HepG2 (cell line): ENCODE results near the gene ARMH4. TPM values are rescaled to one million over a fixed set of nuclear protein-coding genes. Genes with fewer than 3 reads are reported as not detected.
A peak's percentile ranks its signal among the peaks of the same experiment; 100 is the strongest.

Source experiments
- THAP11 ChIP-seq: IDR thresholded peaks from 2 replicates; pipeline ENCODE4 v1.6.1; 2016; ENCODE audit warnings: missing biosample characterization, missing genetic modification reagents
- ZBTB20 ChIP-seq: sonication (generic); formaldehyde crosslinking; IDR thresholded peaks from 2 replicates; pipeline ENCODE4 v1.8.1; 2023; ENCODE audit warnings: missing genetic modification reagents, low read depth, mild to moderate bottlenecking, borderline replicate concordance
- ZFAT ChIP-seq: sonication (generic); formaldehyde crosslinking; conservative IDR thresholded peaks from 2 replicates; pipeline ENCODE4 v1.8.1; 2023; ENCODE audit warnings: missing genetic modification reagents, inconsistent platforms
- ZNF574 ChIP-seq: sonication (generic); formaldehyde crosslinking; IDR thresholded peaks from 2 replicates; pipeline ENCODE4 v1.4.0; 2020; ENCODE audit warnings: missing genetic modification reagents
- polyA plus RNA-seq, 8 experiments: library from polyadenylated mRNA; depleted of rRNA in 3 of 8; stranded (reverse) in 7 of 8; unstranded in 1 of 8; fragments of >200 nt; fragmentation: Illumina TruSeq in 4 of 8; extraction: Trizol in 4 of 8; gene quantifications; 2 replicates each; pipeline versions ENCODE4 v1.2.1 to v1.2.3, GENCODE V29; 2011 to 2016; ENCODE audit warnings: low read depth in 4 of 8, missing spikeins in 1 of 8, mixed read lengths in 1 of 8; ENCODE audit not compliant: insufficient read depth in 1 of 8
- total RNA-seq, 5 experiments: library from RNA; depleted of rRNA; stranded (reverse); fragments of >200 nt; fragmentation: Illumina TruSeq; extraction: Trizol; gene quantifications; 2 replicates each; pipeline ENCODE4 v1.2.3, GENCODE V29; 2016; ENCODE audit warnings: low read depth in 1 of 5
- TF ChIP-seq, protein P1 (sequence below): sonication (generic); formaldehyde crosslinking; IDR thresholded peaks from 2 replicates; pipeline ENCODE4 v1.5.1; 2020; ENCODE audit warnings: mild to moderate bottlenecking, missing genetic modification reagents, borderline replicate concordance
- TF ChIP-seq, protein P2 (sequence below): IDR thresholded peaks from 2 replicates; pipeline ENCODE4 v1.6.1; 2016; ENCODE audit warnings: low read depth, missing genetic modification reagents, missing compliant biosample characterization
- TF ChIP-seq, protein P3 (sequence below): sonication (generic); formaldehyde crosslinking; IDR thresholded peaks from 2 replicates; pipeline ENCODE4 v1.8.1; 2023; ENCODE audit warnings: mild to moderate bottlenecking, missing genetic modification reagents, borderline replicate concordance
- TF ChIP-seq, protein P4 (sequence below): sonication (generic); formaldehyde crosslinking; IDR thresholded peaks from 2 replicates; pipeline ENCODE4 v1.5.1; 2020; ENCODE audit warnings: missing genetic modification reagents, mild to moderate bottlenecking, borderline replicate concordance

The ARMH4 gene
- total and polyA plus RNA-seq, 2 of the 13 experiments (the other 11 are each of a cell fraction or from before 2014, with no cell fraction given), result 0.02 to 0.18 TPM

DNA sequence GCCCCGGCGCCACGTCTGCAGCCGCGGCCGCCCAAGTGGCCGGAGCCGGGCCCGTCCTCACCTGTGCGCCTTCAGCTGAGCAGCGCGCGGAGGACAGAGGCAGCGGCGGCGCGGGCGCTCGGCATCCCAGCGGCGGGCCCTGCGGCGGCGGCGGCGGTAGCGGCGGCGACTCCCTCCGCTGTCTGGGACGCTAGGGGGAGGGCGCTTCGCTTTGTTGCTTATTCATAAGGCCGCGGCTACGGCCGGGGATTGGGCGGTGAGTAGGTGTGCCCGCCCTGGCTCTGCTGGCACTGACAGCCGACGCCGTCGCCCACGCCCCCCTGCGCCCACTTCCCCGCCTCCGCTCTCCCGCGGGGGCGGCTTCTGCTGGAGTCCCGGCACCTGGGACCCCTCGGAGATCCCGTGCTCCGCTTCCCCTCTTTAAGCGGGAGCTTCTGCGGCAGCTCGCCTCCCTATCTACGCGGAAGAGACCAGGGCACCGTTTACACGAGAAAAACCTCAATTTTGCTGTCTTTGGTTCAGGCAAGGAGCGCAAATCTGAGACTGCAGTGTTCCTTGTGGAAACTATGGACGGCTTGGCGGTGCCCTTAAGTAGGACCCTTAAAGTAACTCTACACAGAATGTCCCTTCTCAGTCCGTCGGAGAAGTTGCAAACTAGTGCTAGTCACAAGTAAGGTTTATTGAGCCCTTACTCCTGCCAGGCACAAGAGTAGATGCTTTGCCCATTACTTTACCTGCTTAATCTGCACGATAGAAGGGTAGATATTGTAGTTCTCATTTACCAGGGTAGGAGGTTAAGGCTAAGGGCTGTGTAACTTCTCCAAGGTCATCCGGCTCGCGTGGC is at the start of gene ARMH4 (continued):
- TF ChIP-seq, protein P1, sequence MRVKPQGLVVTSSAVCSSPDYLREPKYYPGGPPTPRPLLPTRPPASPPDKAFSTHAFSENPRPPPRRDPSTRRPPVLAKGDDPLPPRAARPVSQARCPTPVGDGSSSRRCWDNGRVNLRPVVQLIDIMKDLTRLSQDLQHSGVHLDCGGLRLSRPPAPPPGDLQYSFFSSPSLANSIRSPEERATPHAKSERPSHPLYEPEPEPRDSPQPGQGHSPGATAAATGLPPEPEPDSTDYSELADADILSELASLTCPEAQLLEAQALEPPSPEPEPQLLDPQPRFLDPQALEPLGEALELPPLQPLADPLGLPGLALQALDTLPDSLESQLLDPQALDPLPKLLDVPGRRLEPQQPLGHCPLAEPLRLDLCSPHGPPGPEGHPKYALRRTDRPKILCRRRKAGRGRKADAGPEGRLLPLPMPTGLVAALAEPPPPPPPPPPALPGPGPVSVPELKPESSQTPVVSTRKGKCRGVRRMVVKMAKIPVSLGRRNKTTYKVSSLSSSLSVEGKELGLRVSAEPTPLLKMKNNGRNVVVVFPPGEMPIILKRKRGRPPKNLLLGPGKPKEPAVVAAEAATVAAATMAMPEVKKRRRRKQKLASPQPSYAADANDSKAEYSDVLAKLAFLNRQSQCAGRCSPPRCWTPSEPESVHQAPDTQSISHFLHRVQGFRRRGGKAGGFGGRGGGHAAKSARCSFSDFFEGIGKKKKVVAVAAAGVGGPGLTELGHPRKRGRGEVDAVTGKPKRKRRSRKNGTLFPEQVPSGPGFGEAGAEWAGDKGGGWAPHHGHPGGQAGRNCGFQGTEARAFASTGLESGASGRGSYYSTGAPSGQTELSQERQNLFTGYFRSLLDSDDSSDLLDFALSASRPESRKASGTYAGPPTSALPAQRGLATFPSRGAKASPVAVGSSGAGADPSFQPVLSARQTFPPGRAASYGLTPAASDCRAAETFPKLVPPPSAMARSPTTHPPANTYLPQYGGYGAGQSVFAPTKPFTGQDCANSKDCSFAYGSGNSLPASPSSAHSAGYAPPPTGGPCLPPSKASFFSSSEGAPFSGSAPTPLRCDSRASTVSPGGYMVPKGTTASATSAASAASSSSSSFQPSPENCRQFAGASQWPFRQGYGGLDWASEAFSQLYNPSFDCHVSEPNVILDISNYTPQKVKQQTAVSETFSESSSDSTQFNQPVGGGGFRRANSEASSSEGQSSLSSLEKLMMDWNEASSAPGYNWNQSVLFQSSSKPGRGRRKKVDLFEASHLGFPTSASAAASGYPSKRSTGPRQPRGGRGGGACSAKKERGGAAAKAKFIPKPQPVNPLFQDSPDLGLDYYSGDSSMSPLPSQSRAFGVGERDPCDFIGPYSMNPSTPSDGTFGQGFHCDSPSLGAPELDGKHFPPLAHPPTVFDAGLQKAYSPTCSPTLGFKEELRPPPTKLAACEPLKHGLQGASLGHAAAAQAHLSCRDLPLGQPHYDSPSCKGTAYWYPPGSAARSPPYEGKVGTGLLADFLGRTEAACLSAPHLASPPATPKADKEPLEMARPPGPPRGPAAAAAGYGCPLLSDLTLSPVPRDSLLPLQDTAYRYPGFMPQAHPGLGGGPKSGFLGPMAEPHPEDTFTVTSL (CRISPR knock-in tag), result no peak
- TF ChIP-seq ZBTB20 (CRISPR knock-in tag) (no peak), THAP11 (CRISPR knock-in tag) (no peak), ZFAT (no peak), ZNF574 (CRISPR knock-in tag) (0 out of 2 replicates have a peak, but pooled peaks have one; percentile 21)
- TF ChIP-seq, protein P2, sequence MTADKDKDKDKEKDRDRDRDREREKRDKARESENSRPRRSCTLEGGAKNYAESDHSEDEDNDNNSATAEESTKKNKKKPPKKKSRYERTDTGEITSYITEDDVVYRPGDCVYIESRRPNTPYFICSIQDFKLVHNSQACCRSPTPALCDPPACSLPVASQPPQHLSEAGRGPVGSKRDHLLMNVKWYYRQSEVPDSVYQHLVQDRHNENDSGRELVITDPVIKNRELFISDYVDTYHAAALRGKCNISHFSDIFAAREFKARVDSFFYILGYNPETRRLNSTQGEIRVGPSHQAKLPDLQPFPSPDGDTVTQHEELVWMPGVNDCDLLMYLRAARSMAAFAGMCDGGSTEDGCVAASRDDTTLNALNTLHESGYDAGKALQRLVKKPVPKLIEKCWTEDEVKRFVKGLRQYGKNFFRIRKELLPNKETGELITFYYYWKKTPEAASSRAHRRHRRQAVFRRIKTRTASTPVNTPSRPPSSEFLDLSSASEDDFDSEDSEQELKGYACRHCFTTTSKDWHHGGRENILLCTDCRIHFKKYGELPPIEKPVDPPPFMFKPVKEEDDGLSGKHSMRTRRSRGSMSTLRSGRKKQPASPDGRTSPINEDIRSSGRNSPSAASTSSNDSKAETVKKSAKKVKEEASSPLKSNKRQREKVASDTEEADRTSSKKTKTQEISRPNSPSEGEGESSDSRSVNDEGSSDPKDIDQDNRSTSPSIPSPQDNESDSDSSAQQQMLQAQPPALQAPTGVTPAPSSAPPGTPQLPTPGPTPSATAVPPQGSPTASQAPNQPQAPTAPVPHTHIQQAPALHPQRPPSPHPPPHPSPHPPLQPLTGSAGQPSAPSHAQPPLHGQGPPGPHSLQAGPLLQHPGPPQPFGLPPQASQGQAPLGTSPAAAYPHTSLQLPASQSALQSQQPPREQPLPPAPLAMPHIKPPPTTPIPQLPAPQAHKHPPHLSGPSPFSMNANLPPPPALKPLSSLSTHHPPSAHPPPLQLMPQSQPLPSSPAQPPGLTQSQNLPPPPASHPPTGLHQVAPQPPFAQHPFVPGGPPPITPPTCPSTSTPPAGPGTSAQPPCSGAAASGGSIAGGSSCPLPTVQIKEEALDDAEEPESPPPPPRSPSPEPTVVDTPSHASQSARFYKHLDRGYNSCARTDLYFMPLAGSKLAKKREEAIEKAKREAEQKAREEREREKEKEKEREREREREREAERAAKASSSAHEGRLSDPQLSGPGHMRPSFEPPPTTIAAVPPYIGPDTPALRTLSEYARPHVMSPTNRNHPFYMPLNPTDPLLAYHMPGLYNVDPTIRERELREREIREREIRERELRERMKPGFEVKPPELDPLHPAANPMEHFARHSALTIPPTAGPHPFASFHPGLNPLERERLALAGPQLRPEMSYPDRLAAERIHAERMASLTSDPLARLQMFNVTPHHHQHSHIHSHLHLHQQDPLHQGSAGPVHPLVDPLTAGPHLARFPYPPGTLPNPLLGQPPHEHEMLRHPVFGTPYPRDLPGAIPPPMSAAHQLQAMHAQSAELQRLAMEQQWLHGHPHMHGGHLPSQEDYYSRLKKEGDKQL (CRISPR knock-in tag), result no peak
- TF ChIP-seq, protein P3, sequence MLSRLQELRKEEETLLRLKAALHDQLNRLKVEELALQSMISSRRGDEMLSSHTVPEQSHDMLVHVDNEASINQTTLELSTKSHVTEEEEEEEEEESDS (CRISPR knock-in tag), result no peak
- TF ChIP-seq, protein P4, sequence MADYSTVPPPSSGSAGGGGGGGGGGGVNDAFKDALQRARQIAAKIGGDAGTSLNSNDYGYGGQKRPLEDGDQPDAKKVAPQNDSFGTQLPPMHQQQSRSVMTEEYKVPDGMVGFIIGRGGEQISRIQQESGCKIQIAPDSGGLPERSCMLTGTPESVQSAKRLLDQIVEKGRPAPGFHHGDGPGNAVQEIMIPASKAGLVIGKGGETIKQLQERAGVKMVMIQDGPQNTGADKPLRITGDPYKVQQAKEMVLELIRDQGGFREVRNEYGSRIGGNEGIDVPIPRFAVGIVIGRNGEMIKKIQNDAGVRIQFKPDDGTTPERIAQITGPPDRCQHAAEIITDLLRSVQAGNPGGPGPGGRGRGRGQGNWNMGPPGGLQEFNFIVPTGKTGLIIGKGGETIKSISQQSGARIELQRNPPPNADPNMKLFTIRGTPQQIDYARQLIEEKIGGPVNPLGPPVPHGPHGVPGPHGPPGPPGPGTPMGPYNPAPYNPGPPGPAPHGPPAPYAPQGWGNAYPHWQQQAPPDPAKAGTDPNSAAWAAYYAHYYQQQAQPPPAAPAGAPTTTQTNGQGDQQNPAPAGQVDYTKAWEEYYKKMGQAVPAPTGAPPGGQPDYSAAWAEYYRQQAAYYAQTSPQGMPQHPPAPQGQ (CRISPR knock-in tag), result no peak
